Cardiac fibroblast (primary cell): ENCODE measurements around the gene SLC51A.

Source experiments
- DNase-seq, 2 donors: peaks; one replicate each; pipeline versions ENCODE4 v3.0.0 to v3.0.0-alpha.2; 2010; ENCODE audit warnings: low read depth in 2 of 2
- H3K4me3 ChIP-seq, 2 donors: replicated peaks in 1 of 2; 1 replicate in 1 of 2; 2 replicates in 1 of 2; pipeline ENCODE4 v1.5.1; 2011; ENCODE audit warnings: low read depth in 2 of 2, low read length in 2 of 2, mild to moderate bottlenecking in 2 of 2, moderate library complexity in 1 of 2
- CTCF ChIP-seq: IDR thresholded peaks from one replicate; pipeline ENCODE4 v1.5.1; 2011; ENCODE audit warnings: low read depth, mild to moderate bottlenecking, low read length, inconsistent platforms

Gene SLC51A

GRCh38 chr3:196193133-196193735, 23.1 kb upstream of the SLC51A start:
- DNase-seq, result no peak
- no peak overlapping the region for H3K4me3 ChIP-seq
- TF ChIP-seq CTCF, result no peak

GRCh38 chr3:196193736-196194541, 22.4 kb upstream of the SLC51A start:
- peak in 1 of 2 donors; percentile 23 for DNase-seq
- no peak overlapping the region for H3K4me3 ChIP-seq
- TF ChIP-seq CTCF, result no peak

GRCh38 chr3:196194542-196194915, 21.8 kb upstream of the SLC51A start:
- no peak for TF ChIP-seq CTCF
- DNase-seq, result no peak
- H3K4me3 ChIP-seq, result no peak overlapping the region

GRCh38 chr3:196195664-196196265, 20.6 kb upstream of the SLC51A start:
- DNase-seq, result no peak
- no peak for TF ChIP-seq CTCF
- no peak overlapping the region for H3K4me3 ChIP-seq

- no peak overlapping the region for H3K4me3 ChIP-seq
- no peak for DNase-seq
- TF ChIP-seq CTCF, result no peak
Observed at GRCh38 chr3:196197524-196197923, 18.8 kb upstream of the SLC51A start.

- no peak for TF ChIP-seq CTCF
- DNase-seq, result no peak
- H3K4me3 ChIP-seq, result no peak overlapping the region
Observed at GRCh38 chr3:196198081-196198675, 18.2 kb upstream of the SLC51A start.
